Measurements from ENCODE around the gene CLCN1. TPM values are rescaled to one million over a fixed set of nuclear protein-coding genes. Genes with fewer than 3 reads are reported as not detected.
A peak's percentile ranks its signal among the peaks of the same experiment; 100 is the strongest.

The CLCN1 gene
- total RNA-seq, 1 donor from 2014 or later = 0.22 TPM

- peak; percentile 85 for DNase-seq (ENCODE audit: low spot score)
These were observed 46.5 kb downstream of the CLCN1 start, which contains the start of gene FAM131B for GRCh38 chr7:143362131-143363015. TSS of gene FAM131B (minus strand) at chr7:143362713. CDS start at chr7:143362603, 110 bp downstream.

GRCh38 chr7:143363016-143363937, 47.4 kb downstream of the CLCN1 start:
- peak; percentile 60 for DNase-seq (ENCODE audit: low spot score)

- DNase-seq (ENCODE audit: low spot score) = no peak
These were observed 52.1 kb downstream of the CLCN1 start for GRCh38 chr7:143367972-143368371.

- no peak for DNase-seq (ENCODE audit: low spot score)
These were observed 52.5 kb downstream of the CLCN1 start for GRCh38 chr7:143368387-143368786.

GRCh38 chr7:143369678-143370651, 54.1 kb downstream of the CLCN1 start:
- no peak for DNase-seq (ENCODE audit: low spot score)

GRCh38 chr7:143372070-143372469, 56.2 kb downstream of the CLCN1 start:
- DNase-seq (ENCODE audit: low spot score) = no peak

GRCh38 chr7:143373255-143373794, 57.4 kb downstream of the CLCN1 start:
- no peak for DNase-seq (ENCODE audit: low spot score)

- no peak for DNase-seq (ENCODE audit: low spot score)
These were observed 58.6 kb downstream of the CLCN1 start for GRCh38 chr7:143374561-143374960.

GRCh38 chr7:143375298-143376034, 59.6 kb downstream of the CLCN1 start:
- DNase-seq (ENCODE audit: low spot score) = no peak

GRCh38 chr7:143376396-143376795, 60.5 kb downstream of the CLCN1 start:
- DNase-seq (ENCODE audit: low spot score) = no peak

- no peak for DNase-seq (ENCODE audit: low spot score)
These were observed 63.8 kb downstream of the CLCN1 start for GRCh38 chr7:143379611-143380259.

GRCh38 chr7:143380260-143380645, 64.3 kb downstream of the CLCN1 start:
- DNase-seq (ENCODE audit: low spot score) = peak; percentile 96

- DNase-seq (ENCODE audit: low spot score) = peak; percentile 97
These were observed 64.9 kb downstream of the CLCN1 start, which contains the start of gene ZYX for GRCh38 chr7:143380646-143381426. TSS of gene ZYX (plus strand) at chr7:143381345. CDS start at chr7:143381572, 227 bp downstream.

- peak; percentile 95 for DNase-seq (ENCODE audit: low spot score)
These were observed 65.7 kb downstream of the CLCN1 start for GRCh38 chr7:143381427-143382125.

- no peak for DNase-seq (ENCODE audit: low spot score)
These were observed 66.3 kb downstream of the CLCN1 start for GRCh38 chr7:143382126-143382790.

- DNase-seq (ENCODE audit: low spot score) = no peak
These were observed 67.1 kb downstream of the CLCN1 start for GRCh38 chr7:143382791-143383641.

Measured in mesenteric fat pad (tissue), 1 donor.